Measurements from ENCODE around the gene SCYGR2. TPM values are rescaled to one million over a fixed set of nuclear protein-coding genes. Genes with fewer than 3 reads are reported as not detected.
"Not testable (repeated sequence)": the region's sequence is repeated elsewhere in the genome, so short reads cannot be mapped to it uniquely, and the experiment has no call there.

SCYGR2 gene, protein sequence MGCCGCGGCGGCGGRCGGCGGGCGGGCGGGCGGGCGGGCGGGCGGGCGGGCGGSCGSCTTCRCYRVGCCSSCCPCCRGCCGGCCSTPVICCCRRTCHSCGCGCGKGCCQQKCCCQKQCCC
- not detected for total RNA-seq
- not detected for polyA plus RNA-seq

DNA sequence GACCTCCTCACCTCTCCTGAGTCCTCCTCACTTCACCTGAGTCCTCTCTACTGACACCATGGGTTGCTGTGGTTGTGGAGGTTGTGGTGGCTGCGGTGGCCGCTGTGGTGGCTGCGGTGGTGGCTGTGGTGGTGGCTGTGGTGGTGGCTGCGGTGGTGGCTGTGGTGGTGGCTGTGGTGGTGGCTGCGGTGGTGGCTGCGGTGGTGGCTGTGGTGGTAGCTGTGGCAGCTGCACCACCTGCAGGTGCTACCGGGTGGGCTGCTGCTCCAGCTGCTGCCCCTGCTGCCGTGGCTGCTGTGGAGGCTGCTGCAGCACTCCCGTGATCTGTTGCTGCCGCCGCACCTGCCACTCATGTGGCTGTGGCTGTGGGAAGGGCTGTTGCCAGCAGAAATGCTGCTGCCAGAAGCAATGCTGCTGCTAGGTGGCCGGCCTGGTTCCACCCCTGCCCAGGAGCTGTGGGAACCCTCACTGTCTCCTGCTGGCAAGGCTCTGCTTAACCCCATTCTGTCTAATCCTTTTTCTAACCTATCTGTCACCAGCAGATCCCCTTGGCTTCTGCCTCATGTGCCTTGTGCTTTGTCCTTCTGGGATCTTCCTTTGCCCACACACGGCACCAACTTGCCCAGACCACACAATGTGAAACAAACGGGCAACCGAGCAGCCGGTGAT is at the start of gene SCYGR2:
SCYGR2 (plus strand) TSS at position 59 of the 669 bp plus-strand sequence; CDS start at position 59, 0 bp downstream.
- H3K36me3 ChIP-seq (ENCODE audit: control insufficient read depth in 4 of 4, insufficient read depth in 3 of 4, low read depth in 1 of 4, low read length in 3 of 4); H3K27ac ChIP-seq (ENCODE audit: low read depth in 1 of 2, low read length in 2 of 2); H3K9me3 ChIP-seq (ENCODE audit: control insufficient read depth in 4 of 4, low read length in 3 of 4); H3K9ac ChIP-seq (ENCODE audit: low read depth in 1 of 2, low read length in 2 of 2); H3K27me3 ChIP-seq (ENCODE audit: control insufficient read depth in 4 of 4, insufficient read depth in 4 of 4, low read length in 3 of 4); H3K4me3 ChIP-seq (ENCODE audit: low read depth in 1 of 3, low read length in 3 of 3); DNase-seq (ENCODE audit: low spot score); H3K4me1 ChIP-seq (ENCODE audit: control insufficient read depth in 4 of 4, insufficient read depth in 4 of 4, low read length in 3 of 4): not testable (repeated sequence)
- 86% methylated on average over 16 of the region's 16 CpGs for WGBS

DNA sequence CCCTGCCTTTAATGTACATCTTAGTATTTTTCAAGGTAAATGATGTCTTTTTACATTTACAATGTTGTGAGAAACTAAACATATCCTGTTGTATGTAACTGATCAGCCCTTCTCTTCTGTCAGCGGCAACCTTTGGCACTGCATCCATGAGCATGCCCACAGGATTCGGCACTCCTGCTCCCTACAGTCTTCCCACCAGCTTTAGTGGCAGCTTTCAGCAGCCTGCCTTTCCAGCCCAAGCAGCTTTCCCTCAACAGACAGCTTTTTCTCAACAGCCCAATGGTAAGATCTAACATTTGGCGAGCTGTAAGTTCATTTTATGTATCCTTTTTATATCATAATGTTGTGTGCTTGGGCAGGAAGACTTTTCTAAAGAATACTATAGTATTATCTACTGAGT is 46.9 kb upstream of the SCYGR2 start:
- Histone ChIP-seq H3K9ac (ENCODE audit: low read depth in 1 of 2, low read length in 2 of 2) (no peak overlapping the region), H3K4me3 (ENCODE audit: low read depth in 1 of 3, low read length in 3 of 3) (no peak overlapping the region), H3K36me3 (ENCODE audit: control insufficient read depth in 4 of 4, insufficient read depth in 3 of 4, low read depth in 1 of 4, low read length in 3 of 4) (peaks cover 0 to 46% (median 24%) of the 10 kb centered on the region in 4 donors), H3K4me1 (ENCODE audit: control insufficient read depth in 4 of 4, insufficient read depth in 4 of 4, low read length in 3 of 4) (no peaks in the 10 kb centered on the region), H3K27ac (ENCODE audit: low read depth in 1 of 2, low read length in 2 of 2) (no peak overlapping the region), H3K27me3 (ENCODE audit: control insufficient read depth in 4 of 4, insufficient read depth in 4 of 4, low read length in 3 of 4) (no peaks in the 10 kb centered on the region), H3K9me3 (ENCODE audit: control insufficient read depth in 4 of 4, low read length in 3 of 4) (no peaks in the 10 kb centered on the region)
- DNase-seq (ENCODE audit: low spot score) = no peak
- over 99% methylated on average over 3 of the region's 3 CpGs for WGBS
- TF ChIP-seq TAF1 (conservative IDR thresholded peaks at IDR 0.05) (no peak), FOXA2 (IDR thresholded peaks at IDR 0.05) (no peak), EGR1 (IDR thresholded peaks at IDR 0.05; ENCODE audit: low read depth in 2 of 2) (no peak), NR2F2 (IDR thresholded peaks at IDR 0.05) (no peak), HNF4G (IDR thresholded peaks at IDR 0.05) (no peak), HNF4A (conservative IDR thresholded peaks at IDR 0.05) (no peak), FOXA1 (IDR thresholded peaks at IDR 0.05) (no peak), SP1 (IDR thresholded peaks at IDR 0.05) (no peak)
- TF ChIP-seq, protein P1, sequence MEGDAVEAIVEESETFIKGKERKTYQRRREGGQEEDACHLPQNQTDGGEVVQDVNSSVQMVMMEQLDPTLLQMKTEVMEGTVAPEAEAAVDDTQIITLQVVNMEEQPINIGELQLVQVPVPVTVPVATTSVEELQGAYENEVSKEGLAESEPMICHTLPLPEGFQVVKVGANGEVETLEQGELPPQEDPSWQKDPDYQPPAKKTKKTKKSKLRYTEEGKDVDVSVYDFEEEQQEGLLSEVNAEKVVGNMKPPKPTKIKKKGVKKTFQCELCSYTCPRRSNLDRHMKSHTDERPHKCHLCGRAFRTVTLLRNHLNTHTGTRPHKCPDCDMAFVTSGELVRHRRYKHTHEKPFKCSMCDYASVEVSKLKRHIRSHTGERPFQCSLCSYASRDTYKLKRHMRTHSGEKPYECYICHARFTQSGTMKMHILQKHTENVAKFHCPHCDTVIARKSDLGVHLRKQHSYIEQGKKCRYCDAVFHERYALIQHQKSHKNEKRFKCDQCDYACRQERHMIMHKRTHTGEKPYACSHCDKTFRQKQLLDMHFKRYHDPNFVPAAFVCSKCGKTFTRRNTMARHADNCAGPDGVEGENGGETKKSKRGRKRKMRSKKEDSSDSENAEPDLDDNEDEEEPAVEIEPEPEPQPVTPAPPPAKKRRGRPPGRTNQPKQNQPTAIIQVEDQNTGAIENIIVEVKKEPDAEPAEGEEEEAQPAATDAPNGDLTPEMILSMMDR (IDR thresholded peaks at IDR 0.05; ENCODE audit: low read depth, low read length, missing input control) = no peak
- TF ChIP-seq, protein P2, sequence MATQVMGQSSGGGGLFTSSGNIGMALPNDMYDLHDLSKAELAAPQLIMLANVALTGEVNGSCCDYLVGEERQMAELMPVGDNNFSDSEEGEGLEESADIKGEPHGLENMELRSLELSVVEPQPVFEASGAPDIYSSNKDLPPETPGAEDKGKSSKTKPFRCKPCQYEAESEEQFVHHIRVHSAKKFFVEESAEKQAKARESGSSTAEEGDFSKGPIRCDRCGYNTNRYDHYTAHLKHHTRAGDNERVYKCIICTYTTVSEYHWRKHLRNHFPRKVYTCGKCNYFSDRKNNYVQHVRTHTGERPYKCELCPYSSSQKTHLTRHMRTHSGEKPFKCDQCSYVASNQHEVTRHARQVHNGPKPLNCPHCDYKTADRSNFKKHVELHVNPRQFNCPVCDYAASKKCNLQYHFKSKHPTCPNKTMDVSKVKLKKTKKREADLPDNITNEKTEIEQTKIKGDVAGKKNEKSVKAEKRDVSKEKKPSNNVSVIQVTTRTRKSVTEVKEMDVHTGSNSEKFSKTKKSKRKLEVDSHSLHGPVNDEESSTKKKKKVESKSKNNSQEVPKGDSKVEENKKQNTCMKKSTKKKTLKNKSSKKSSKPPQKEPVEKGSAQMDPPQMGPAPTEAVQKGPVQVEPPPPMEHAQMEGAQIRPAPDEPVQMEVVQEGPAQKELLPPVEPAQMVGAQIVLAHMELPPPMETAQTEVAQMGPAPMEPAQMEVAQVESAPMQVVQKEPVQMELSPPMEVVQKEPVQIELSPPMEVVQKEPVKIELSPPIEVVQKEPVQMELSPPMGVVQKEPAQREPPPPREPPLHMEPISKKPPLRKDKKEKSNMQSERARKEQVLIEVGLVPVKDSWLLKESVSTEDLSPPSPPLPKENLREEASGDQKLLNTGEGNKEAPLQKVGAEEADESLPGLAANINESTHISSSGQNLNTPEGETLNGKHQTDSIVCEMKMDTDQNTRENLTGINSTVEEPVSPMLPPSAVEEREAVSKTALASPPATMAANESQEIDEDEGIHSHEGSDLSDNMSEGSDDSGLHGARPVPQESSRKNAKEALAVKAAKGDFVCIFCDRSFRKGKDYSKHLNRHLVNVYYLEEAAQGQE (IDR thresholded peaks at IDR 0.05) = no peak
- TF ChIP-seq, protein P3, sequence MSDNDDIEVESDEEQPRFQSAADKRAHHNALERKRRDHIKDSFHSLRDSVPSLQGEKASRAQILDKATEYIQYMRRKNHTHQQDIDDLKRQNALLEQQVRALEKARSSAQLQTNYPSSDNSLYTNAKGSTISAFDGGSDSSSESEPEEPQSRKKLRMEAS (IDR thresholded peaks at IDR 0.05) = no peak
- TF ChIP-seq, protein P4, sequence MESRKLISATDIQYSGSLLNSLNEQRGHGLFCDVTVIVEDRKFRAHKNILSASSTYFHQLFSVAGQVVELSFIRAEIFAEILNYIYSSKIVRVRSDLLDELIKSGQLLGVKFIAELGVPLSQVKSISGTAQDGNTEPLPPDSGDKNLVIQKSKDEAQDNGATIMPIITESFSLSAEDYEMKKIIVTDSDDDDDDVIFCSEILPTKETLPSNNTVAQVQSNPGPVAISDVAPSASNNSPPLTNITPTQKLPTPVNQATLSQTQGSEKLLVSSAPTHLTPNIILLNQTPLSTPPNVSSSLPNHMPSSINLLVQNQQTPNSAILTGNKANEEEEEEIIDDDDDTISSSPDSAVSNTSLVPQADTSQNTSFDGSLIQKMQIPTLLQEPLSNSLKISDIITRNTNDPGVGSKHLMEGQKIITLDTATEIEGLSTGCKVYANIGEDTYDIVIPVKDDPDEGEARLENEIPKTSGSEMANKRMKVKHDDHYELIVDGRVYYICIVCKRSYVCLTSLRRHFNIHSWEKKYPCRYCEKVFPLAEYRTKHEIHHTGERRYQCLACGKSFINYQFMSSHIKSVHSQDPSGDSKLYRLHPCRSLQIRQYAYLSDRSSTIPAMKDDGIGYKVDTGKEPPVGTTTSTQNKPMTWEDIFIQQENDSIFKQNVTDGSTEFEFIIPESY (IDR thresholded peaks at IDR 0.05) = no peak

Measured in liver (tissue), 9 donors.